Ecto neural progenitor cell (in vitro differentiated cells): ENCODE results near the gene SH3RF1.

Experiments used
- DNase-seq: peaks from one replicate; pipeline ENCODE4 v3.0.0-alpha.2; 2018; ENCODE audit warnings: low spot score

The SH3RF1 gene

GRCh38 chr4:169063441-169063840 lies 207.3 kb downstream of the SH3RF1 start:
- no peak for DNase-seq

DNA sequence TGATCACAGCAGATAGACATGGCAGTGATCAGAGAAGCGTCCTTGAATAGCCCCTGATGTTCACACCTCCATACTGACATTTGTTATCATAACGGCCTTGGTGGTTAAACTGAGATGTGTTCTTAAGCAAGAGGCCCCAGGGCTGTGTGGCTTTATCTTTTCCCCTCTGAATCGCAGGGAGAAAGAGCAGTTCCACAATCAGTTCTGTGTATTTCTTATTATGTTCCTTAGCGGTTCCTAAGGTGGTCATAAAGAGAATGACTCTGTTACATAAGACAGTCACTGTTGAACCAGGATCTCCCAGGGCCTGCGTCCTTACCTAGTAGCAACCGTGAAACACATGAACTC lies 207.9 kb downstream of the SH3RF1 start:
- no peak for DNase-seq

- no peak for DNase-seq
Observed at GRCh38 chr4:169061386-169061785, 209.4 kb downstream of the SH3RF1 start.

DNA sequence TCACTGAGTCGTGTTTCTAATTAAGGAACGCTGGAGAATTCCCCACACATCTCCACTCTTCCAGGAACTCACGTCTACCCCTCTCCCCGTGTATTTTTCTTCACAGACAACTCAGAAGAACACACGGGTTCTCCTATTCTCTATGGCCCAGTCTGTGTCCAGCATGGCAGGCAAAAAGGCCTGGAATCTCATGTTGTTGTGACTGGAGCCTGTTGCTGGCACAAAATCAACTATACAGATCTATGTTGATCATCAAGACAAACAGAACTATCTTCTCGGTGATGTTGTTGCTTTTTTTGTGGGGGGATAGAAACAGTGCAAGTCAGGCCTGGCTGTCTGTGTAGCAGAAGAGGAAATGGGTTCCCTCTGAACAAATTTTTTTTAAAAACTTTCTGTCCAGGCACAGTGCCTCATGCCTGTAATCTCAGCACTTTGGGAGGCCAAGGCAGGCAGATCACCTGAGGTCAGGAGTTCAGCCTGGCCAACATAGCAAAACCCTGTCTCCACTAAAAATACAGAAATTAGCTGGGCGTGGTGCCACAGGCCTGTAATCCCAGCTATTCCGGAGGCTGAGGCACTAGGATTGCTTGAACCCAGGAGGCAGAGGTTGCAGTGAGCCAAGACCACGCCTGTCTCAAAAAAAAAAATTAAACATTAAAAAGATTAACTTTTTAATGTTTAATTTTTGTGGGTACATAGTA lies 210.2 kb downstream of the SH3RF1 start:
- no peak for DNase-seq

DNA sequence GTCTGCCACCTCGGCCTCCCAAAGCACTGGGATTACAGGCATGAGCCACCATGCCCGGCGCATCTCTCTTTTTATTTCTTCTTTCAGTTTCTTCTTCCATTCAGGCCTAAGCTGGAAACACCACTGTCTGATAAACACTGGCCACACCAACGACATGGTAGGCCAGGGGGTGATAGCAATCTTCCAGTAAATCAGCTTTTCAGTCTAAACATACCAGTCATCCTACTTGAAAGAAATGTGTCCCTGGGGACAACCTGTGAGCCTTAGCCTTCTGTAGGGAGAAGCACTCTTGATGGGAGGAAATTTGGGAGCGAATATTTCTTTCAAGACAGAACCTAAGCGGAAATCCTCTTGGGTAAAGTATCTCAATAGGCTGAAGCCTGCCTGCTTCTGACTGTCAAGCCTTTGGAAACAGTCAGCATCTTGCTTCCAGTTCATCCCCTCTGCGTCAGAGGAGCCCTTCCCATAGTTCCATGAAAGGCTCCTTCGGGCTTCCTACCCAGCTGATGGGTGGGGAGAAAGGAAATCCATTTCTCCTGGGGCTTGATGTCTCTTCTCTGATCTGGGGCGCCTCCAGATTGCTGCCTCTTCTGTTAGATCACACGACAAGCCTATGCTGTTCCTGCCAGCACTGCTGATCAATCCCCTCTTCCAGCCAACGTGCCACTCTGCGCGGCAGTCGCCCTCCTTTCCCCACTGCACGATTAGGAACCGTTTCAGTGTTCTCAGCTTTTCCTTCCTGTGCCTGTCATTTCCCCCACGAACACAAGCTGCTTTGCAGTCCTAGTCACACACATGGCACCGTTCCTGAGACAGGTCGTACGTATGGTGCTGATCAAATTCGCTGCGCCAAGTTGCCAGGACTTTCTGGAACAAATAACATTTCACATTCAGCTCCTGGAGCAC lies 211.2 kb downstream of the SH3RF1 start:
- no peak for DNase-seq

GRCh38 chr4:169058312-169058711 lies 212.4 kb downstream of the SH3RF1 start:
- DNase-seq, result no peak

GRCh38 chr4:169054879-169055278 lies 215.9 kb downstream of the SH3RF1 start:
- no peak for DNase-seq

DNA sequence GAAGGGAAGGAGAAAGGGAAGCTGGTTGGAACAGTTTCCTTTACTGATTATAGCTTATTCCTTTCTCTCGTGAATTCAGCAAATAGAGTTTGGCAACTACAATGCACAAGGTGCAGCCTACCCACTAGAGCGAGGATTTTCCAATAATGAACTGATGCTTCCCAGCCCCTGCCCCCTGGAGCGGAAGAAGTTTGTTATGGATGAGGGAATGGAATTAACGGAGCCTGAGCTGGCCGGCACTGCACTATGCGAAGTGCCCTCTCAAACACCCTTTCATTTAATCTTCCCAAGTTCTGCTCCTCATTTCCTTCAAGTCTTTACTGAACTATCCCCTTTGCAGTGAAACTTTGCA lies 218.2 kb downstream of the SH3RF1 start:
- no peak for DNase-seq

GRCh38 chr4:169051761-169052593 lies 218.8 kb downstream of the SH3RF1 start:
- DNase-seq, result no peak

GRCh38 chr4:169050881-169051760 lies 219.6 kb downstream of the SH3RF1 start:
- no peak for DNase-seq

DNA sequence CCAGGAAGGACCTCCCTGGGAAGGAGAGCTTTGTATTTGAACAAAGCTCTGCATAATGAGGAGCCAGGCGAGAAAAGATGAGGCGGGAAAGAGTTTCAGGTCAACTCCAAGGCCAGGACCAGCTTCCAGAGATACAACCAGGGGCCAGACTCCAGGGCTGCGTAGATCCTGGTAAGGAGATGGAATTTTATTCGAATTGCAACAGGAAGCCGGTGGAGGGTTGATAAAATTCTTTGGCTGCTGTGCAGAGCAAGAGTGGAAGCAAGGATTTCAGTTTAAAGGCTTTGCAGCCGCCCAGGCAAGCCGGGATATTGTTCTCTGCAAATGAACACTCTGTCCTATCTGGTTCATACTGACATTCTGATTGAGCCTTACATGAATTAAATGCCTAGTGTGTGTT lies 220.5 kb downstream of the SH3RF1 start:
- DNase-seq, result no peak

- no peak for DNase-seq
Observed at GRCh38 chr4:169048868-169049414, 221.8 kb downstream of the SH3RF1 start.

DNA sequence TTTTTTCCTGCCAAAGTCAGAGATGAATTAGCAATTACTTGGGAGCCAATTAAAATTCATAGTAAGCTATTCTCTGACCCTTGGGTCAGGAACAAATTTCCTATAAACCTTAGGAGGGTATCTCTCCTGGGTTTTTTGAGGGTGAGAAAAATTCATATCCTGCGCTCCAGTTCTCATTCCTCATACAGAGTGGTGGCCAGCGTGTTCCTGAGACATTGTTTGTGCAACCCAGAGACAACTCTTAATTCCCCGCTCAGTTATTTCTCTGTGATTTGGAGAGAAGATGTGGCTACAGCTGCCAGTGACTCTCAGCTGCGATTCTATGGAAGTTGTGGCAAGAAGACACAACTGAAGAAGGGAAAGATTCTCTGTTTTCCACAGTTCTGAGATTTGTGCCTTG lies 222.8 kb downstream of the SH3RF1 start:
- DNase-seq, result no peak

- no peak for DNase-seq
Observed at GRCh38 chr4:169045862-169046584, 224.7 kb downstream of the SH3RF1 start.

- DNase-seq, result no peak
Observed at GRCh38 chr4:169044714-169045447, 225.9 kb downstream of the SH3RF1 start.
